Epithelial cell of prostate (primary cell): ENCODE data around the gene RAB7A.

Source experiments
- DNase-seq: peaks from one replicate; pipeline ENCODE4 v3.0.0-alpha.2; 2011; ENCODE audit warnings: low read depth, low spot score
- H3K27ac ChIP-seq: fragments of 450-650 bp; 2 replicates; pipeline ENCODE4 v1.5.1; 2017; ENCODE audit warnings: mild to moderate bottlenecking

The RAB7A gene

GRCh38 chr3:128845119-128845777, 119.3 kb downstream of the RAB7A start:
- DNase-seq = no peak
- H3K27ac ChIP-seq = no peak overlapping the region

- H3K27ac ChIP-seq = no peak overlapping the region
- no peak for DNase-seq
Observed at GRCh38 chr3:128845778-128846485, 119.9 kb downstream of the RAB7A start.

GRCh38 chr3:128846486-128846891, 120.5 kb downstream of the RAB7A start:
- no peak for DNase-seq
- no peak overlapping the region for H3K27ac ChIP-seq

GRCh38 chr3:128847666-128848370, 121.8 kb downstream of the RAB7A start:
- DNase-seq = no peak
- H3K27ac ChIP-seq = no peak overlapping the region

GRCh38 chr3:128848936-128849335, 123.0 kb downstream of the RAB7A start:
- no peak overlapping the region for H3K27ac ChIP-seq
- DNase-seq = no peak

- no peak for DNase-seq
- H3K27ac ChIP-seq = no peak overlapping the region
Observed at GRCh38 chr3:128849911-128850455, 124.0 kb downstream of the RAB7A start.

- no peak overlapping the region for H3K27ac ChIP-seq
- DNase-seq = no peak
Observed at GRCh38 chr3:128850544-128850943, 124.6 kb downstream of the RAB7A start.

- H3K27ac ChIP-seq = no peak overlapping the region
- no peak for DNase-seq
Observed at GRCh38 chr3:128851601-128852000, 125.6 kb downstream of the RAB7A start.

- DNase-seq = no peak
- no peak overlapping the region for H3K27ac ChIP-seq
Observed at GRCh38 chr3:128853826-128854225, 127.8 kb downstream of the RAB7A start.

- DNase-seq = no peak
- H3K27ac ChIP-seq = no peak overlapping the region
Observed at GRCh38 chr3:128854475-128854874, 128.5 kb downstream of the RAB7A start.

- H3K27ac ChIP-seq = no peak overlapping the region
- no peak for DNase-seq
Observed at GRCh38 chr3:128855569-128855968, 129.6 kb downstream of the RAB7A start.

GRCh38 chr3:128858167-128858566, 132.2 kb downstream of the RAB7A start:
- H3K27ac ChIP-seq = no peak overlapping the region
- DNase-seq = no peak

GRCh38 chr3:128859630-128860029, 133.6 kb downstream of the RAB7A start:
- DNase-seq = no peak
- H3K27ac ChIP-seq = no peak overlapping the region

GRCh38 chr3:128861491-128861890, 135.5 kb downstream of the RAB7A start:
- no peak overlapping the region for H3K27ac ChIP-seq
- no peak for DNase-seq

- no peak for DNase-seq
- no peak overlapping the region for H3K27ac ChIP-seq
Observed at GRCh38 chr3:128863560-128863959, 137.6 kb downstream of the RAB7A start.
